ENCODE results near the gene FLNB. TPM values are rescaled to one million over a fixed set of nuclear protein-coding genes. Genes with fewer than 3 reads are reported as not detected.

FLNB gene
- total and polyA plus RNA-seq, 2 of the 13 experiments (the other 11 are each of a cell fraction or from before 2014, with no cell fraction given): 106 to 130 TPM

GRCh38 chr3:58021962-58022361 is 13.7 kb downstream of the FLNB start (continued):
- TF ChIP-seq DMTF1 (CRISPR knock-in tag; IDR thresholded peaks at IDR 0.05) (no peak), ZNF331 (CRISPR knock-in tag; IDR thresholded peaks at IDR 0.05) (no peak), ISL2 (CRISPR knock-in tag; IDR thresholded peaks at IDR 0.05) (no peak), FOXP1 (IDR thresholded peaks at IDR 0.05) (no peak), FOXP1 (CRISPR knock-in tag; IDR thresholded peaks at IDR 0.05) (peak; percentile 61; the same call in 1 of the 2 replicates), HCFC1 (IDR thresholded peaks at IDR 0.05; ENCODE audit: low read depth, low read length) (no peak), SMAD3 (CRISPR knock-in tag; IDR thresholded peaks at IDR 0.05) (0 out of 2 replicates have a peak, but pooled peaks have one; percentile 16), SALL2 (CRISPR knock-in tag; IDR thresholded peaks at IDR 0.05) (no peak), ZNF253 (CRISPR knock-in tag; IDR thresholded peaks at IDR 0.05; ENCODE audit: borderline replicate concordance) (no peak), EP300 (IDR thresholded peaks at IDR 0.05; ENCODE audit: low read depth in 2 of 2, low read length in 2 of 2) (peak in 1 of 2 experiments; percentile 34; a peak in 1 of 4 replicates), EP300 (CRISPR knock-in tag; IDR thresholded peaks at IDR 0.05; ENCODE audit: borderline replicate concordance) (no peak), SALL1 (CRISPR knock-in tag; IDR thresholded peaks at IDR 0.05) (peak; percentile 45; the same call in 1 of the 2 replicates), SOX13 (IDR thresholded peaks at IDR 0.05) (no peak), SOX13 (CRISPR knock-in tag; conservative IDR thresholded peaks at IDR 0.05 in 1 of 2, IDR thresholded peaks at IDR 0.05 in 1 of 2) (peak in 1 of 2 experiments; percentile 45; a peak in 2 of 4 replicates), ZNF557 (CRISPR knock-in tag; IDR thresholded peaks at IDR 0.05) (no peak), NR2F6 (IDR thresholded peaks at IDR 0.05) (no peak), NR2F6 (CRISPR knock-in tag; IDR thresholded peaks at IDR 0.05) (0 out of 2 replicates have a peak, but pooled peaks have one; percentile 16), SATB2 (CRISPR knock-in tag; IDR thresholded peaks at IDR 0.05) (peak; percentile 97), RAD21 (CRISPR knock-in tag; IDR thresholded peaks at IDR 0.05) (no peak), CTCF (CRISPR knock-in tag; IDR thresholded peaks at IDR 0.05) (peak; percentile 20; the same call in 1 of the 2 replicates)
- TF ChIP-seq, protein P1, sequence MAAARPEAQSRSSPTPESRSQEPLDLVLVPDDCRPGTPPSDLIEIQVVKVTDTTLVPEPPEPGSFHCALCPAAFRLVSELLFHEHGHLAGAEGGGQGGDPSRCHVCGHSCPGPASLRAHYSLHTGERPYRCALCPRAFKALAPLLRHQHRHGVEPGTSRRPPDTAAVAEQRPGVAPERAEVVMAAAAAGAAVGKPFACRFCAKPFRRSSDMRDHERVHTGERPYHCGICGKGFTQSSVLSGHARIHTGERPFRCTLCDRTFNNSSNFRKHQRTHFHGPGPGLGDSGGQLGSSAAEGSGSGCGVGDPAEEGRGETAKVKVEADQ (CRISPR knock-in tag; IDR thresholded peaks at IDR 0.05; ENCODE audit: borderline replicate concordance): no peak
- TF ChIP-seq, protein P2, sequence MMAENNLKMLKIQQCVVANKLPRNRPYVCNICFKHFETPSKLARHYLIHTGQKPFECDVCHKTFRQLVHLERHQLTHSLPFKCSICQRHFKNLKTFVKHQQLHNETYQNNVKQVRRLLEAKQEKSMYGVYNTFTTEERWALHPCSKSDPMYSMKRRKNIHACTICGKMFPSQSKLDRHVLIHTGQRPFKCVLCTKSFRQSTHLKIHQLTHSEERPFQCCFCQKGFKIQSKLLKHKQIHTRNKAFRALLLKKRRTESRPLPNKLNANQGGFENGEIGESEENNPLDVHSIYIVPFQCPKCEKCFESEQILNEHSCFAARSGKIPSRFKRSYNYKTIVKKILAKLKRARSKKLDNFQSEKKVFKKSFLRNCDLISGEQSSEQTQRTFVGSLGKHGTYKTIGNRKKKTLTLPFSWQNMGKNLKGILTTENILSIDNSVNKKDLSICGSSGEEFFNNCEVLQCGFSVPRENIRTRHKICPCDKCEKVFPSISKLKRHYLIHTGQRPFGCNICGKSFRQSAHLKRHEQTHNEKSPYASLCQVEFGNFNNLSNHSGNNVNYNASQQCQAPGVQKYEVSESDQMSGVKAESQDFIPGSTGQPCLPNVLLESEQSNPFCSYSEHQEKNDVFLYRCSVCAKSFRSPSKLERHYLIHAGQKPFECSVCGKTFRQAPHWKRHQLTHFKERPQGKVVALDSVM (CRISPR knock-in tag; IDR thresholded peaks at IDR 0.05): peak; percentile 36
- TF ChIP-seq, protein P3, sequence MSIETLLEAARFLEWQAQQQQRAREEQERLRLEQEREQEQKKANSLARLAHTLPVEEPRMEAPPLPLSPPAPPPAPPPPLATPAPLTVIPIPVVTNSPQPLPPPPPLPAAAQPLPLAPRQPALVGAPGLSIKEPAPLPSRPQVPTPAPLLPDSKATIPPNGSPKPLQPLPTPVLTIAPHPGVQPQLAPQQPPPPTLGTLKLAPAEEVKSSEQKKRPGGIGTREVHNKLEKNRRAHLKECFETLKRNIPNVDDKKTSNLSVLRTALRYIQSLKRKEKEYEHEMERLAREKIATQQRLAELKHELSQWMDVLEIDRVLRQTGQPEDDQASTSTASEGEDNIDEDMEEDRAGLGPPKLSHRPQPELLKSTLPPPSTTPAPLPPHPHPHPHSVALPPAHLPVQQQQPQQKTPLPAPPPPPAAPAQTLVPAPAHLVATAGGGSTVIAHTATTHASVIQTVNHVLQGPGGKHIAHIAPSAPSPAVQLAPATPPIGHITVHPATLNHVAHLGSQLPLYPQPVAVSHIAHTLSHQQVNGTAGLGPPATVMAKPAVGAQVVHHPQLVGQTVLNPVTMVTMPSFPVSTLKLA (IDR thresholded peaks at IDR 0.05): no peak
